ENCODE results near the gene KAZN.

Gene KAZN

DNA sequence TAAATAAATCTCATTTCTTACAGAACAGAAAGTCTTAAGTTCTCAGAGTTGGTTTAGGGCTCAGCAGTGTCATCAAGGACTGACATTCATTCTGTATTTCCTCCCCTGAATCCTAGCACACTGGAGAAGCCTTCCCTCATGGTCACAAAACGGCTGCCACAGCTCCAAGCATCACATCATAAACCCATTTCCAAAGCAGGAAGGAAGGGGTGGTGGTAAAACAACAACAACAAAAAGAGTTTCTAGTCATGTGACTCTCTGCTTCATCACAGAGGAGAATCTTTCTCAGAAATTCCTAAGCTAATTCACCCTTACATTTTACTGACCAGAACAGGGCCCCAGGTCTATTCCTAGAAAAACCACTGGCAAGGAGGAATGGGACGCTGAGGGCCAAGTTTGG lies 210.3 kb downstream of the KAZN start:
- DNase-seq (ENCODE audit: extremely low spot score), result no peak
- POLR2A ChIA-PET, result no interaction called here
- CTCF ChIA-PET, result no interaction called here
- no peak for TF ChIP-seq NFRKB (IDR thresholded peaks at IDR 0.05)
- no peak for TF ChIP-seq BHLHE40 (IDR thresholded peaks at IDR 0.05; ENCODE audit: borderline replicate concordance)
- TF ChIP-seq FOXA1 (IDR thresholded peaks at IDR 0.05), result no peak
- no peak for TF ChIP-seq HDGF (IDR thresholded peaks at IDR 0.05; ENCODE audit: borderline replicate concordance)
- no peak for TF ChIP-seq SP1 (IDR thresholded peaks at IDR 0.05)
- no peak for TF ChIP-seq ZNF384 (IDR thresholded peaks at IDR 0.05)
- TF ChIP-seq TARDBP (IDR thresholded peaks at IDR 0.05), result no peak
- no peak for TF ChIP-seq L3MBTL2 (conservative IDR thresholded peaks at IDR 0.05)
- no peak for TF ChIP-seq ELF4 (IDR thresholded peaks at IDR 0.05)
- TF ChIP-seq SUZ12 (IDR thresholded peaks at IDR 0.05), result no peak
- TF ChIP-seq CTBP1 (IDR thresholded peaks at IDR 0.05; ENCODE audit: borderline replicate concordance), result no peak
- TF ChIP-seq, protein P1, sequence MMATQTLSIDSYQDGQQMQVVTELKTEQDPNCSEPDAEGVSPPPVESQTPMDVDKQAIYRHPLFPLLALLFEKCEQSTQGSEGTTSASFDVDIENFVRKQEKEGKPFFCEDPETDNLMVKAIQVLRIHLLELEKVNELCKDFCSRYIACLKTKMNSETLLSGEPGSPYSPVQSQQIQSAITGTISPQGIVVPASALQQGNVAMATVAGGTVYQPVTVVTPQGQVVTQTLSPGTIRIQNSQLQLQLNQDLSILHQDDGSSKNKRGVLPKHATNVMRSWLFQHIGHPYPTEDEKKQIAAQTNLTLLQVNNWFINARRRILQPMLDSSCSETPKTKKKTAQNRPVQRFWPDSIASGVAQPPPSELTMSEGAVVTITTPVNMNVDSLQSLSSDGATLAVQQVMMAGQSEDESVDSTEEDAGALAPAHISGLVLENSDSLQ (IDR thresholded peaks at IDR 0.05), result no peak
- TF ChIP-seq FOXK2 (IDR thresholded peaks at IDR 0.05), result no peak
- TF ChIP-seq LEF1 (IDR thresholded peaks at IDR 0.05; ENCODE audit: borderline replicate concordance), result no peak
- TF ChIP-seq FOXM1 (IDR thresholded peaks at IDR 0.05; ENCODE audit: borderline replicate concordance), result no peak
- TF ChIP-seq ARNT (IDR thresholded peaks at IDR 0.05), result no peak

DNA sequence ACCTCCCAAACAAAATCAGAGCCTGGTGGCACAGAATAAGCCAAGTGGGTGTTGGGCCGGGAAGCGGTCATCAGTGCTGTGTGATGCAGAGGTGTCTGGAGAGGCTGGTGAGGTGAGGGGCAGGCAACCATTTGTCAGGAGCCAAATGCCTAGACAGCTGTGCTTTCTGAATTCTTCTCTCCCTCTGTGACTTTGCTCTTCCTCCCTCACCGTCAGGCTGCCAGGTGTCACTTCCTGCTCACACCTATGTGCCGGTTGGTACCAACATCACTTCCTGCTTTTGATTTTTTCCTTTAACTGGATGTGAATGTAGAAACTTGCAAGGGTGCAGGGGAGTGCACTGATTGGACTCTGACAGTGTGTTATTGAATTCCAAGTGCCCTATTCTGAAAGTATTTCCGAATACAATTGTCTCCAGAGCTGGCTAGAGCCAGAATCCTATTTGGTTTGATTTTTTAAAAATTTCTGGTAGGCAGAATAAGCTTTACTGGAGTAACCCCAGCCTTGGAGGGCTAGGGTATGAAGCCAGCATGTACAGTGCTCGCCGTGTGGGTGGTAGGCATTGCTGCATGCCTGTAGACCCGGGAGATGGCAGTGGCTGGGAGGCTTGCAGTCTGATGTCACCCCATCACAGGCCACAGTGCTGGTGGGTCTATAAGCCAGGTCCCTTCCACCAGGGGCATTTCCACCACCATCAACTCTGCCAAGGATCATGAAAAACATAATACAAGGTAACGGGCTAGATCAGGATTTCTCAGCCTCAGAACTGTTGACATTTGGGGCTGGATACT lies 210.9 kb downstream of the KAZN start:
- no peak for DNase-seq (ENCODE audit: extremely low spot score)
- POLR2A ChIA-PET, result no interaction called here
- no peak for TF ChIP-seq ARNT (IDR thresholded peaks at IDR 0.05)
- no peak for TF ChIP-seq BHLHE40 (IDR thresholded peaks at IDR 0.05; ENCODE audit: borderline replicate concordance)
- TF ChIP-seq LEF1 (IDR thresholded peaks at IDR 0.05; ENCODE audit: borderline replicate concordance), result no peak
- no peak for TF ChIP-seq CTBP1 (IDR thresholded peaks at IDR 0.05; ENCODE audit: borderline replicate concordance)
- TF ChIP-seq L3MBTL2 (conservative IDR thresholded peaks at IDR 0.05), result no peak
- TF ChIP-seq TARDBP (IDR thresholded peaks at IDR 0.05), result no peak
- TF ChIP-seq NFRKB (IDR thresholded peaks at IDR 0.05), result no peak
- no peak for TF ChIP-seq FOXA1 (IDR thresholded peaks at IDR 0.05)
- no peak for TF ChIP-seq ZNF384 (IDR thresholded peaks at IDR 0.05)
- no peak for TF ChIP-seq ELF4 (IDR thresholded peaks at IDR 0.05)
- TF ChIP-seq SUZ12 (IDR thresholded peaks at IDR 0.05), result no peak
- no peak for TF ChIP-seq HDGF (IDR thresholded peaks at IDR 0.05; ENCODE audit: borderline replicate concordance)
- TF ChIP-seq FOXK2 (IDR thresholded peaks at IDR 0.05), result no peak
- no peak for TF ChIP-seq FOXM1 (IDR thresholded peaks at IDR 0.05; ENCODE audit: borderline replicate concordance)
- CTCF ChIA-PET, result no interaction called here

DNA sequence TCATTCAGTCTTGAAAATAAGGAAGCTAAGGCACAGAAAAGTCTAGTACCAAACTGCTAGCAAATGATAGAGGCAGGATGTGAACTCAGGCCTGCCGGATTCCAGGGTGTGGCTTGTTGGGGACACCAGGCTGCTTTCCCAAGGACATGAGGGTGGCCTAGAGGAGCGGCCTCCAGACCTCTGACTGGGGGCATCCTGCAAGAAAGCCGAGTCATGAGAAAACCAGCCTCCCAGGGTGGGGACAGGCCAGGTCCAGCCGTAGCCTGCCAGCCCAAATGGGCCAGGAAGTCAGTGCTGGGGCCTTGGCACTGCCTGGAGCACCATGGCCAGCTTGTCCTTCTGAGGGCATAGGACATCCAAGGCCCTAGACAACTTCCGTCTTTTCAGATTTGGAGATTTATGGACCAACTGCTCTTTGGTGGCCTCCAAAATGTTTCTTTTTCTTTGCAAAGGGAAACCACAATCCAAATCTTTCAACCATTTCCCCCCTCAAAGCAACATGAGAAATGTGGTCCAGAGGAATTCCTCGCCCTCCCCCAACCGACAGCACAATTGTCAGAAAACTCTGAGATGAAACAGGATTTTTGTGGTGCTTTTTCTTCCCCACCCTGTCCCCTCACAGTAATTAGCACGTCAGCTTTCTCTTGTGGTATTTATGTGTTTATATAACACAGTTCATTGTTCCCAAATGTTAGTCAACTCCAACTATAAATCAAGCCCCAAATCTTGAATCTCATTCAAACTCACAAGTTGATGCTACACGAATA lies 212.3 kb downstream of the KAZN start:
- CTCF ChIA-PET, result no interaction called here
- POLR2A ChIA-PET, result no interaction called here
- no peak for DNase-seq (ENCODE audit: extremely low spot score)
- TF ChIP-seq FOXK2 (IDR thresholded peaks at IDR 0.05) (no peak), BHLHE40 (IDR thresholded peaks at IDR 0.05; ENCODE audit: borderline replicate concordance) (no peak), HDGF (IDR thresholded peaks at IDR 0.05; ENCODE audit: borderline replicate concordance) (no peak), ZNF384 (IDR thresholded peaks at IDR 0.05) (no peak), L3MBTL2 (conservative IDR thresholded peaks at IDR 0.05) (no peak), ELF4 (IDR thresholded peaks at IDR 0.05) (no peak)

DNA sequence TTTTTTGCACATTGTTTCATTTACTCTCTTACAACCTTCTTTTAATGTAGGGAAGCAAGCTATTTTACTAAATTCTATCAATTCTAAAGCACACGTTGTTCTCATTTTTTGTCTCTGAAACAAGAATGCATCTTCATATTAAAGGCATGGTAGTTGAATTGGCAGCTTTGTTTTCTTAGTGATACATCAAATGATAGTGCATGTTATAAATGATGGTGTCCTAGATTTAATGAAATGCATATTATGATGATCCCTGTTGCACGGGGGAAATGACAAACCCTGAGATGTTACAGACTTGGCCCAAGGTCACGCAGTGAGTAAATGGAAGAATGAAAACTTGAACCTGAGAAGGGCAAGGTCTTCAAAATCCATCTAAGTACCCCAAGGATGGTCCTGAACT lies 213.1 kb downstream of the KAZN start:
- POLR2A ChIA-PET, result no interaction called here
- CTCF ChIA-PET, result no interaction called here
- no peak for DNase-seq (ENCODE audit: extremely low spot score)
- no peak for TF ChIP-seq HDGF (IDR thresholded peaks at IDR 0.05; ENCODE audit: borderline replicate concordance)
- no peak for TF ChIP-seq ZNF384 (IDR thresholded peaks at IDR 0.05)
- TF ChIP-seq, protein P1 (IDR thresholded peaks at IDR 0.05), result no peak
- TF ChIP-seq LEF1 (IDR thresholded peaks at IDR 0.05; ENCODE audit: borderline replicate concordance), result no peak
- TF ChIP-seq BHLHE40 (IDR thresholded peaks at IDR 0.05; ENCODE audit: borderline replicate concordance), result no peak
- no peak for TF ChIP-seq TARDBP (IDR thresholded peaks at IDR 0.05)
- TF ChIP-seq CTBP1 (IDR thresholded peaks at IDR 0.05; ENCODE audit: borderline replicate concordance), result no peak
- no peak for TF ChIP-seq ELF4 (IDR thresholded peaks at IDR 0.05)
- no peak for TF ChIP-seq FOXA1 (IDR thresholded peaks at IDR 0.05)
- no peak for TF ChIP-seq SUZ12 (IDR thresholded peaks at IDR 0.05)
- no peak for TF ChIP-seq NFRKB (IDR thresholded peaks at IDR 0.05)

DNA sequence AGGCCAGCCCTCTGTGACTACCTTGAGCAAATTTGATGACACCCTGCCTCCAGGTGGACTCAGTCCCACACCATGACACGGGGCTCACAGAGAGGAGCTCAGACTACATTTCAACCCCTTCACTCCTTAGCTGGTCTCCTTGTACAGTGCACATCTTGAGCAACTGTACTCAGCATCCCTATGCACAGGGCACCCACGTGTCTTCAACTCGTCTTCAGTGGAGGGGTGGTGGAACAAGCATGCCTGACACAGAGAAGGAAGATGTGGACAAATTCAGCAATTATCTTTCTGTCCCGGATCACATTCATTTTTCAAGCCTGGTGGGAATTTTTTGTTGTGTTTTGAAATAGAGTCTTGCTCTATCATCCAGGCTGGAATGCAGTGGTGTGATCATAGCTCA lies 213.7 kb downstream of the KAZN start:
- no peak for DNase-seq (ENCODE audit: extremely low spot score)
- TF ChIP-seq FOXA1 (IDR thresholded peaks at IDR 0.05) (no peak), NFRKB (IDR thresholded peaks at IDR 0.05) (no peak), ZNF384 (IDR thresholded peaks at IDR 0.05) (no peak), FOXK2 (IDR thresholded peaks at IDR 0.05) (no peak), ELF4 (IDR thresholded peaks at IDR 0.05) (no peak), ARNT (IDR thresholded peaks at IDR 0.05) (no peak), SUZ12 (IDR thresholded peaks at IDR 0.05) (no peak), TARDBP (IDR thresholded peaks at IDR 0.05) (no peak), SP1 (IDR thresholded peaks at IDR 0.05) (no peak), BHLHE40 (IDR thresholded peaks at IDR 0.05; ENCODE audit: borderline replicate concordance) (no peak), HDGF (IDR thresholded peaks at IDR 0.05; ENCODE audit: borderline replicate concordance) (no peak)
- TF ChIP-seq, protein P1 (IDR thresholded peaks at IDR 0.05), result no peak
- CTCF ChIA-PET, result no interaction called here
- POLR2A ChIA-PET, result no interaction called here

All from HEK293T (cell line).